Measurements from ENCODE around the gene SMPD3. TPM values are rescaled to one million over a fixed set of nuclear protein-coding genes. Genes with fewer than 3 reads are reported as not detected.

Gene SMPD3
- total RNA-seq, 1 experiment from 2014 or later, result 0.70 TPM

DNA sequence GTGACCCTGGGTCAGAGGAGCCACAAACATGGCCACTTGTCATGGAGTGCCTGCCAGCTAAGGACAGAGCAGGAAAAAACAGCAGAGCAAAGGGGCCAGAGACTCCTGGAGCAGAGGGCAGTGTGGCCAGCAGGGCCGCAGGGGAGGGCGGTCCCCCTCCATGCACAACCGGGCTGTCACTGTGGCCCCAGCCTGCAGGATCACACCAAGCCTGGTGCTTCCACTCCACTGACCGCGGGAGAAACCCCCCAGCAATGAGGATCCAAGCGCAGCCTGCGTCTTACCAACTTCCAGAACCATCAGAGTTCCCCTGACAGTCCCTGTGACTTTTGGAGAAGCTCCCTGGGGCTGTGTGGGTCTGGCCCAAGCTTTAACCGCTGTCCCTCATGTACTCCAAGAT, 75.5 kb downstream of the SMPD3 start:
- Histone ChIP-seq H3K9ac (ENCODE audit: extremely low read depth, insufficient read length, low read length) (no peak overlapping the region), H3K4ac (ENCODE audit: low read depth, low read length) (no peak overlapping the region), H3K14ac (ENCODE audit: insufficient read depth, low read length) (no peak overlapping the region), H3K27me3 (ENCODE audit: insufficient read depth, low read length) (no peaks in the 10 kb centered on the region), H4K5ac (ENCODE audit: insufficient read length, low read depth, low read length) (no peak overlapping the region), H3K4me2 (ENCODE audit: insufficient read depth, insufficient read length, low read length) (no peak overlapping the region), H2BK5ac (ENCODE audit: insufficient read length, low read length) (no peak overlapping the region), H3K9me3 (ENCODE audit: control insufficient read depth, low read depth, low read length) (no peaks in the 10 kb centered on the region), H3K23ac (ENCODE audit: insufficient read length, low read depth, low read length) (no peak overlapping the region), H4K91ac (ENCODE audit: insufficient read length, low read depth, low read length) (no peak overlapping the region), H2BK20ac (ENCODE audit: low read depth, low read length, poor library complexity, severe bottlenecking) (no peak overlapping the region), H3K79me1 (ENCODE audit: insufficient read depth, low read depth, low read length, poor library complexity, severe bottlenecking) (no peaks in the 10 kb centered on the region), H3K79me2 (ENCODE audit: insufficient read depth, low read length) (no peaks in the 10 kb centered on the region), H2AFZ (ENCODE audit: low read length) (no peak overlapping the region), H2AK5ac (ENCODE audit: insufficient read length, low read length) (no peak overlapping the region), H2BK15ac (ENCODE audit: low read depth, low read length) (no peak overlapping the region), H3K23me2 (ENCODE audit: insufficient read length, low read depth, low read length, poor library complexity, severe bottlenecking) (no peaks in the 10 kb centered on the region), H4K8ac (replicated peaks; ENCODE audit: insufficient read length, low read depth, low read length) (no peak overlapping the region), H3K18ac (ENCODE audit: insufficient read length, low read depth, low read length) (no peak overlapping the region), H3K56ac (ENCODE audit: insufficient read length, low read depth, low read length) (no peak overlapping the region), H4K20me1 (ENCODE audit: control insufficient read depth, insufficient read depth, insufficient read length) (no peaks in the 10 kb centered on the region), H3K27ac (ENCODE audit: insufficient read length, low read depth, low read length) (no peak overlapping the region), H2BK12ac (ENCODE audit: insufficient read length, low read depth, low read length) (no peak overlapping the region), H3T11ph (ENCODE audit: low read length) (no peak overlapping the region), H2BK120ac (ENCODE audit: low read depth, low read length, poor library complexity, severe bottlenecking) (no peak overlapping the region), H3K4me1 (ENCODE audit: insufficient read depth, low read length) (no peaks in the 10 kb centered on the region)
- WGBS (ENCODE audit: extremely low coverage, insufficient read length, low lambda C conversion rate), result no CpG with 5 or more reads among the region's 8 CpGs
- Mint-ChIP-seq H3K9me3 (no peaks in the 10 kb centered on the region), H3K4me3 (no peak overlapping the region), H3K27ac (0 out of 7 replicates have a peak overlapping the region, but pooled peaks of 1 of the 3 experiments have one; percentile 61), H3K4me1 (peaks cover 12 to 32% of the 10 kb centered on the region in 2 experiments), H3K36me3 (ENCODE audit: insufficient read depth in 1 of 3, low read depth in 3 of 3) (no peaks in the 10 kb centered on the region), H3K27me3 (ENCODE audit: low read depth) (peaks cover 12% of the 10 kb centered on the region)
- DNase-seq, result no peak
- TF ChIP-seq, protein P1, sequence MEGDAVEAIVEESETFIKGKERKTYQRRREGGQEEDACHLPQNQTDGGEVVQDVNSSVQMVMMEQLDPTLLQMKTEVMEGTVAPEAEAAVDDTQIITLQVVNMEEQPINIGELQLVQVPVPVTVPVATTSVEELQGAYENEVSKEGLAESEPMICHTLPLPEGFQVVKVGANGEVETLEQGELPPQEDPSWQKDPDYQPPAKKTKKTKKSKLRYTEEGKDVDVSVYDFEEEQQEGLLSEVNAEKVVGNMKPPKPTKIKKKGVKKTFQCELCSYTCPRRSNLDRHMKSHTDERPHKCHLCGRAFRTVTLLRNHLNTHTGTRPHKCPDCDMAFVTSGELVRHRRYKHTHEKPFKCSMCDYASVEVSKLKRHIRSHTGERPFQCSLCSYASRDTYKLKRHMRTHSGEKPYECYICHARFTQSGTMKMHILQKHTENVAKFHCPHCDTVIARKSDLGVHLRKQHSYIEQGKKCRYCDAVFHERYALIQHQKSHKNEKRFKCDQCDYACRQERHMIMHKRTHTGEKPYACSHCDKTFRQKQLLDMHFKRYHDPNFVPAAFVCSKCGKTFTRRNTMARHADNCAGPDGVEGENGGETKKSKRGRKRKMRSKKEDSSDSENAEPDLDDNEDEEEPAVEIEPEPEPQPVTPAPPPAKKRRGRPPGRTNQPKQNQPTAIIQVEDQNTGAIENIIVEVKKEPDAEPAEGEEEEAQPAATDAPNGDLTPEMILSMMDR (conservative IDR thresholded peaks at IDR 0.05), result no peak
